ENCODE data around the gene BTBD19.

DNA sequence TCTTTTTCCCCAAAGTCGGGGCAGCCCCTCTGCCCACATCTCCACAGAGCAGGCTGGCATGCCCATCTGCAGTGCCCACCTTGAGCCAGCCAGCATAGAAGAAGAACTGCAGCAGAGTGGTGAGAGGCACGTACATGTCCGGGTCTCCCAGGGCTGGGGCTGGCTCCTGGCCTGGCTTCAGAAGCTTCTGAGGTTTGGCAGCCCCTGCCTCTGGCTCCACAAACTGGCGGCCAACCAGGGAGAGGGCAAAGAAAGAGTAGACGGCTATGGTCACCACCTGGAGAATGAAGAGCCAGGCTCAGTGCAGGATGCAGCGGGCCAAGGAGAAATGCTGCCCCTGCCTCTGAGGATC lies 23.3 kb upstream of the BTBD19 start:
- no peak for TF ChIP-seq POLR2A (IDR thresholded peaks at IDR 0.05)
- TF ChIP-seq, protein P1, sequence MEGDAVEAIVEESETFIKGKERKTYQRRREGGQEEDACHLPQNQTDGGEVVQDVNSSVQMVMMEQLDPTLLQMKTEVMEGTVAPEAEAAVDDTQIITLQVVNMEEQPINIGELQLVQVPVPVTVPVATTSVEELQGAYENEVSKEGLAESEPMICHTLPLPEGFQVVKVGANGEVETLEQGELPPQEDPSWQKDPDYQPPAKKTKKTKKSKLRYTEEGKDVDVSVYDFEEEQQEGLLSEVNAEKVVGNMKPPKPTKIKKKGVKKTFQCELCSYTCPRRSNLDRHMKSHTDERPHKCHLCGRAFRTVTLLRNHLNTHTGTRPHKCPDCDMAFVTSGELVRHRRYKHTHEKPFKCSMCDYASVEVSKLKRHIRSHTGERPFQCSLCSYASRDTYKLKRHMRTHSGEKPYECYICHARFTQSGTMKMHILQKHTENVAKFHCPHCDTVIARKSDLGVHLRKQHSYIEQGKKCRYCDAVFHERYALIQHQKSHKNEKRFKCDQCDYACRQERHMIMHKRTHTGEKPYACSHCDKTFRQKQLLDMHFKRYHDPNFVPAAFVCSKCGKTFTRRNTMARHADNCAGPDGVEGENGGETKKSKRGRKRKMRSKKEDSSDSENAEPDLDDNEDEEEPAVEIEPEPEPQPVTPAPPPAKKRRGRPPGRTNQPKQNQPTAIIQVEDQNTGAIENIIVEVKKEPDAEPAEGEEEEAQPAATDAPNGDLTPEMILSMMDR (IDR thresholded peaks at IDR 0.05), result no peak
